HEK293 (cell line): ENCODE data around the gene CACNG7.

ENCODE experiments used
- CTCF ChIA-PET: fragments of 350-600 bp; formaldehyde crosslinking; extraction: SDS; loops from one replicate; lab custom pipeline; 2021; ENCODE audit warnings: antibody characterized with exemption; lab: Yijun Ruan, JAX
- POLR2A ChIA-PET: fragments of 300-600 bp; formaldehyde crosslinking; extraction: SDS; loops from one replicate; lab custom pipeline; 2020; ENCODE audit warnings: antibody characterized with exemption, inconsistent platforms; lab: Yijun Ruan, JAX
- H3K27ac ChIP-seq: fragments of 200-500 bp; sonication (Bioruptor generic); 2 replicates; pipeline ENCODE4 v1.5.1; 2014; ENCODE audit warnings: low read depth, low read length, control low read depth, inconsistent platforms; ENCODE audit errors: extremely low read depth
- H3K36me3 ChIP-seq, 2 experiments: fragments of 200-500 bp in 1 of 2; sonication (Bioruptor generic) in 1 of 2; 1 replicate in 1 of 2; 2 replicates in 1 of 2; pipeline ENCODE4 v1.5.1; 2014 to 2017; ENCODE audit warnings: inconsistent platforms in 2 of 2, low read length in 2 of 2; ENCODE audit not compliant: control insufficient read depth in 2 of 2, insufficient read depth in 1 of 2
- H3K4me1 ChIP-seq: fragments of 200-500 bp; sonication (Bioruptor generic); 2 replicates; pipeline ENCODE4 v1.5.1; 2014; ENCODE audit warnings: mild to moderate bottlenecking, low read length, inconsistent platforms; ENCODE audit not compliant: control insufficient read depth, insufficient read depth
- H3K4me3 ChIP-seq: 2 replicates; pipeline ENCODE4 v1.5.1; 2011; ENCODE audit warnings: low read depth, mild to moderate bottlenecking, control low read depth, low read length, moderate library complexity
- H3K9me3 ChIP-seq: fragments of 200-500 bp; sonication (Bioruptor generic); 2 replicates; pipeline ENCODE4 v1.5.1; 2014; ENCODE audit warnings: low read depth, low read length, inconsistent platforms; ENCODE audit not compliant: control insufficient read depth, insufficient read depth
- ATF2 ChIP-seq: fragments of 450-650 bp; formaldehyde crosslinking; IDR thresholded peaks from 2 replicates; pipeline ENCODE4 v1.5.1; 2016; ENCODE audit warnings: missing biosample characterization, missing genetic modification characterization, low read depth
- OSR2 ChIP-seq: fragments of 450-650 bp; formaldehyde crosslinking; IDR thresholded peaks from 2 replicates; pipeline ENCODE4 v1.5.1; 2016; ENCODE audit warnings: missing biosample characterization, missing genetic modification characterization
- PRDM1 ChIP-seq: fragments of 450-650 bp; formaldehyde crosslinking; IDR thresholded peaks from 2 replicates; pipeline ENCODE4; 2016; ENCODE audit warnings: missing biosample characterization, missing genetic modification characterization
- SP2 ChIP-seq: fragments of 450-650 bp; formaldehyde crosslinking; IDR thresholded peaks from 2 replicates; pipeline ENCODE4 v1.5.1; 2016; ENCODE audit warnings: missing biosample characterization, missing genetic modification characterization
- ZBTB8A ChIP-seq: fragments of 450-650 bp; formaldehyde crosslinking; IDR thresholded peaks from 2 replicates; pipeline ENCODE4 v1.5.1; 2016; ENCODE audit warnings: missing biosample characterization, missing genetic modification characterization
- ZEB2 ChIP-seq: fragments of 450-650 bp; formaldehyde crosslinking; IDR thresholded peaks from 2 replicates; pipeline ENCODE4 v1.5.1; 2016; ENCODE audit warnings: missing biosample characterization, missing genetic modification characterization
- ZFHX2 ChIP-seq: fragments of 450-650 bp; formaldehyde crosslinking; conservative IDR thresholded peaks from 2 replicates; pipeline ENCODE4 v1.5.1; 2016; ENCODE audit warnings: missing biosample characterization, missing genetic modification characterization
- ZFP3 ChIP-seq: fragments of 450-650 bp; formaldehyde crosslinking; IDR thresholded peaks from 2 replicates; pipeline ENCODE4 v1.5.1; 2016; ENCODE audit warnings: low read depth, missing biosample characterization, missing genetic modification characterization
- ZNF132 ChIP-seq: fragments of 450-650 bp; formaldehyde crosslinking; IDR thresholded peaks from 2 replicates; pipeline ENCODE4 v1.5.1; 2017; ENCODE audit warnings: missing biosample characterization, missing genetic modification characterization, borderline replicate concordance
- ZNF133 ChIP-seq: fragments of 450-650 bp; formaldehyde crosslinking; IDR thresholded peaks from 2 replicates; pipeline ENCODE4 v1.5.1; 2016; ENCODE audit warnings: missing biosample characterization, missing genetic modification characterization
- ZNF169 ChIP-seq: fragments of 450-650 bp; formaldehyde crosslinking; IDR thresholded peaks from 2 replicates; pipeline ENCODE4 v1.5.1; 2016; ENCODE audit warnings: missing biosample characterization, missing genetic modification characterization
- ZNF214 ChIP-seq: fragments of 450-650 bp; formaldehyde crosslinking; IDR thresholded peaks from 2 replicates; pipeline ENCODE4 v1.5.1; 2017; ENCODE audit warnings: missing biosample characterization, mild to moderate bottlenecking, missing genetic modification characterization, borderline replicate concordance
- ZNF248 ChIP-seq: fragments of 450-650 bp; formaldehyde crosslinking; IDR thresholded peaks from 2 replicates; pipeline ENCODE4 v1.5.1; 2017; ENCODE audit warnings: missing biosample characterization, missing genetic modification characterization
- ZNF266 ChIP-seq: fragments of 450-650 bp; formaldehyde crosslinking; IDR thresholded peaks from 2 replicates; pipeline ENCODE4 v1.5.1; 2016; ENCODE audit warnings: missing biosample characterization, missing genetic modification characterization, low read depth
- ZNF280D ChIP-seq: fragments of 450-650 bp; formaldehyde crosslinking; IDR thresholded peaks from 2 replicates; pipeline ENCODE4 v1.5.1; 2016; ENCODE audit warnings: missing biosample characterization, missing genetic modification characterization
- ZNF350 ChIP-seq: fragments of 450-650 bp; formaldehyde crosslinking; IDR thresholded peaks from 2 replicates; pipeline ENCODE4 v1.5.0; 2017; ENCODE audit warnings: missing biosample characterization, mild to moderate bottlenecking, missing genetic modification characterization
- ZNF394 ChIP-seq: fragments of 450-650 bp; formaldehyde crosslinking; IDR thresholded peaks from 2 replicates; pipeline ENCODE4 v1.5.1; 2016; ENCODE audit warnings: missing biosample characterization, missing genetic modification characterization, mild to moderate bottlenecking, moderate library complexity, borderline replicate concordance
- ZNF398 ChIP-seq: fragments of 450-650 bp; formaldehyde crosslinking; IDR thresholded peaks from 2 replicates; pipeline ENCODE4 v1.5.1; 2017; ENCODE audit warnings: missing biosample characterization, missing genetic modification characterization
- ZNF433 ChIP-seq: fragments of 450-650 bp; formaldehyde crosslinking; IDR thresholded peaks from 2 replicates; pipeline ENCODE4 v1.5.1; 2016; ENCODE audit warnings: missing biosample characterization, missing genetic modification characterization, low read depth
- ZNF48 ChIP-seq: fragments of 450-650 bp; formaldehyde crosslinking; IDR thresholded peaks from 2 replicates; pipeline ENCODE4 v1.5.1; 2016; ENCODE audit warnings: missing biosample characterization, missing genetic modification characterization
- ZNF488 ChIP-seq: fragments of 450-650 bp; formaldehyde crosslinking; IDR thresholded peaks from 2 replicates; pipeline ENCODE4 v1.5.1; 2016; ENCODE audit warnings: missing biosample characterization, missing genetic modification characterization
- ZNF692 ChIP-seq: fragments of 450-650 bp; formaldehyde crosslinking; IDR thresholded peaks from 2 replicates; pipeline ENCODE4 v1.5.1; 2016; ENCODE audit warnings: missing biosample characterization, missing genetic modification characterization
- ZNF704 ChIP-seq: fragments of 450-650 bp; formaldehyde crosslinking; IDR thresholded peaks from 2 replicates; pipeline ENCODE4 v1.5.1; 2016; ENCODE audit warnings: missing biosample characterization, missing genetic modification characterization
- ZNF830 ChIP-seq: fragments of 450-650 bp; IDR thresholded peaks from 2 replicates; pipeline ENCODE4 v1.5.0; 2018; ENCODE audit warnings: missing biosample characterization, missing genetic modification characterization, low read depth, mild to moderate bottlenecking, moderate library complexity
- ZSCAN30 ChIP-seq: fragments of 450-650 bp; IDR thresholded peaks from 2 replicates; pipeline ENCODE4 v1.5.1; 2018; ENCODE audit warnings: missing biosample characterization, mild to moderate bottlenecking, missing genetic modification characterization, moderate library complexity

The CACNG7 gene

GRCh38 chr19:53977991-53978731 is 69.1 kb downstream of the CACNG7 start (continued):
- no peak for TF ChIP-seq ZNF704 (tag by site-specific recombination)
- TF ChIP-seq ZNF398: no peak
- TF ChIP-seq ZNF394 (tag by site-specific recombination): no peak
- TF ChIP-seq SP2: peak; percentile 96
- TF ChIP-seq ZNF169 (tag by site-specific recombination): no peak

GRCh38 chr19:53978975-53979801 is 70.1 kb downstream of the CACNG7 start:
- POLR2A ChIA-PET: interaction anchor here (0.9 to 1.6 kb wide), 7 partner anchors 10 to 113 kb away, joined by 3 to 8 read pairs (median 6); partner anchors contain the start of gene CACNG6
- CTCF ChIA-PET: interaction anchor here (1.0 kb wide), 1 partner anchor 50 kb away, joined by 4 read pairs; no protein-coding TSS in a partner anchor
- H3K4me3 ChIP-seq: peak overlapping the region; percentile 54
- H3K27ac ChIP-seq: no peak overlapping the region; the same call in 1 of the 2 replicates
- H3K4me1 ChIP-seq: peaks cover 18% of the 10 kb centered on the region
- H3K9me3 ChIP-seq: no peaks in the 10 kb centered on the region
- no peaks in the 10 kb centered on the region for H3K36me3 ChIP-seq
- TF ChIP-seq ZNF214 (tag by site-specific recombination): no peak
- no peak for TF ChIP-seq ZBTB8A (tag by site-specific recombination)
- no peak for TF ChIP-seq ATF2
- TF ChIP-seq ZNF266 (tag by site-specific recombination): no peak
- no peak for TF ChIP-seq ZNF830 (tag by site-specific recombination)
- TF ChIP-seq ZNF132 (tag by site-specific recombination): no peak
- TF ChIP-seq ZEB2 (tag by site-specific recombination): no peak
- no peak for TF ChIP-seq ZNF280D (tag by site-specific recombination)
- no peak for TF ChIP-seq ZNF350 (tag by site-specific recombination)
- no peak for TF ChIP-seq ZNF488 (tag by site-specific recombination)
- peak; percentile 99 for TF ChIP-seq PRDM1
- TF ChIP-seq ZNF692 (tag by site-specific recombination): no peak
- no peak for TF ChIP-seq ZNF133 (tag by site-specific recombination)
- TF ChIP-seq ZNF433: no peak
- TF ChIP-seq ZNF248 (tag by site-specific recombination): 0 out of 2 replicates have a peak, but pooled peaks have one; percentile 10
- no peak for TF ChIP-seq ZFP3
- no peak for TF ChIP-seq ZFHX2 (tag by site-specific recombination)
- no peak for TF ChIP-seq ZNF48 (tag by site-specific recombination)
- TF ChIP-seq ZSCAN30 (tag by site-specific recombination): no peak
- TF ChIP-seq OSR2 (tag by site-specific recombination): no peak
